H1 (cell line): Measurements from ENCODE around the gene RAMP3. TPM values are rescaled to one million over a fixed set of nuclear protein-coding genes. Genes with fewer than 3 reads are reported as not detected.

ENCODE experiments used
- ATF3 ChIP-seq: IDR thresholded peaks from 2 replicates; pipeline ENCODE4 v1.6.1; 2011; ENCODE audit warnings: low read depth, mild to moderate bottlenecking, low read length; ENCODE audit not compliant: insufficient read depth
- GABPA ChIP-seq: IDR thresholded peaks from 2 replicates; pipeline ENCODE4 v1.6.1; 2011; ENCODE audit warnings: mild to moderate bottlenecking, low read length, moderate library complexity, borderline replicate concordance; ENCODE audit not compliant: insufficient read depth
- POLR2AphosphoS5 ChIP-seq: IDR thresholded peaks from 2 replicates; pipeline ENCODE4 v1.6.1; 2011; ENCODE audit warnings: low read depth, low read length
- RBBP5 ChIP-seq: IDR thresholded peaks from 2 replicates; pipeline ENCODE4 v1.7.1; 2012; ENCODE audit warnings: low read depth, mild to moderate bottlenecking, inconsistent platforms, low read length, moderate library complexity, borderline replicate concordance
- RNF2 ChIP-seq: fragments of 200-900, 300-1000 bp; sonication (generic); IDR thresholded peaks from 2 replicates; pipeline ENCODE4 v1.7.1; 2016; ENCODE audit warnings: borderline replicate concordance, low read depth, mild to moderate bottlenecking, antibody characterized with exemption, low read length; ENCODE audit not compliant: poor library complexity, severe bottlenecking; ENCODE audit errors: missing control alignments
- polyA plus RNA-seq, 7 experiments: library from polyadenylated mRNA; depleted of rRNA in 3 of 7; stranded (reverse) in 5 of 7; unstranded in 2 of 7; fragments of >200 nt in 5 of 7; fragments of 200-250 nt in 2 of 7; gene quantifications; 1 replicate in 5 of 7; 2 replicates in 1 of 7; 4 replicates in 1 of 7; pipeline versions ENCODE4 v1.2.1 to v1.2.3, GENCODE V29; 2011 to 2013; ENCODE audit warnings: missing spikeins in 2 of 7, mixed read lengths in 2 of 7
- total RNA-seq: library from RNA; stranded (reverse); fragmentation: NEBNext Ultra II Directional; extraction: Animal tissue kit (Norgen Biotek cat#: 25700); gene quantifications from 2 replicates; pipeline ENCODE4 v1.2.1, GENCODE V29; 2021

The RAMP3 gene
- total and polyA plus RNA-seq, 2 of the 8 experiments (the other 6 are each of a cell fraction or from before 2014, with no cell fraction given): 0.88 to 0.98 TPM

DNA sequence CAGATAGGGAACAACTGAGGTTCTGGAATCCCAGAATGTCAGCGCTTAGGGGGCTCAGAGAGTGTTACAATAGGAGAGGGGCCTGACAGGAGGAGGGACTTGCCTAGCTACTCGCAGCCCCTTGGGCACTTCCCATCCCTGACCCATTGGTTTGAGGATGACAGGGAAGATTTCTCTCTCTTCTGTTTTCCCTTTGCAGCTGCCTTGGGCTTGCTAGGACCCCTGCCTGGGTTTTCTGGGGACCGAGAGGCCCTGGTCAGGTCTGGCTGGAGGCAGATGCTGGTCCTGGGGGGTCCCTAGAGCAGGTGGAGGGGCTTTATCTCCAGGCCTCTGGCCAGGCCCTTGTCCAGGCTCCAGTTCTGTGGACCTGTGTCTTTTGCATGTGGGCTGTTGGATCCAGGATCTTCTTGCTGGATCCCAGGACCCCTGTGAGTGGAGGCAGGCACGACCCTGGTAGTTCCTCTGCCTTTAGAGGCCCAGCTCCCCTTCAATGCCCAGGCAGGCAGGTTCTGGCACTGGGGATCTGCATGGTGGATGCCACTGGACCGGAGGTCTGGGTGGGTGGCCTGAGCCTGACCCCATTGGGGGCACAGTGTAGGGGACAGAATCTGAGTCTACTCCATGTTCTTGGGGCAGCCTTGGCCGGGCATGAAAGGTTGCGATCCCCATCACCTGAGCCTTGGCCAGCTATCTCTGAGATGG is 26.9 kb downstream of the RAMP3 start (continued):
- TF ChIP-seq GABPA (no peak), ATF3 (no peak), POLR2AphosphoS5 (no peak), RNF2 (no peak), RBBP5 (no peak)
